Breast epithelium (tissue), 3 donors: ENCODE results near the gene PDHB.

ENCODE experiments used
- CTCF ChIP-seq, 3 donors: fragments of 450-650 bp; IDR thresholded peaks; one replicate each; pipeline ENCODE4 v1.5.1; 2016 to 2017; ENCODE audit warnings: antibody characterized with exemption in 3 of 3, mild to moderate bottlenecking in 3 of 3, moderate library complexity in 3 of 3
- POLR2A ChIP-seq: fragments of 450-650 bp; IDR thresholded peaks from one replicate; pipeline ENCODE4 v1.6.1; 2016; ENCODE audit warnings: antibody characterized with exemption, mild to moderate bottlenecking, moderate library complexity
- POLR2AphosphoS5 ChIP-seq, 3 donors: sonication (generic); formaldehyde crosslinking; IDR thresholded peaks; one replicate each; pipeline ENCODE4 v1.6.1; 2017; ENCODE audit warnings: antibody characterized with exemption in 3 of 3

- TF ChIP-seq CTCF (IDR thresholded peaks at IDR 0.05) (no peak), POLR2AphosphoS5 (IDR thresholded peaks at IDR 0.05) (no peak), POLR2A (no peak)
Observed at GRCh38 chr3:58434990-58435389, 1.4 kb upstream of the PDHB start.
